NT2/D1 (cell line): Measurements from ENCODE around the gene TBC1D22A.

Experiments
- DNase-seq: peaks from one replicate; pipeline ENCODE4 v3.0.0-alpha.2; 2011; ENCODE audit warnings: low read depth, low spot score
- H3K27me3 ChIP-seq: 2 replicates; pipeline ENCODE4 v1.6.0; 2011; ENCODE audit warnings: mild to moderate bottlenecking; ENCODE audit not compliant: insufficient read length, insufficient read depth
- H3K36me3 ChIP-seq: 2 replicates; pipeline ENCODE4 v1.6.1; 2011; ENCODE audit warnings: mild to moderate bottlenecking, low read length, mixed read lengths; ENCODE audit not compliant: insufficient read depth, insufficient read length
- H3K4me1 ChIP-seq: 2 replicates; pipeline ENCODE4 v1.5.1; 2011; ENCODE audit not compliant: insufficient read depth, insufficient read length
- H3K4me3 ChIP-seq: 2 replicates; pipeline ENCODE4 v1.5.1; 2011; ENCODE audit warnings: low read depth; ENCODE audit not compliant: insufficient read length
- H3K9ac ChIP-seq: 2 replicates; pipeline ENCODE4 v1.6.0; 2011; ENCODE audit warnings: low read depth; ENCODE audit not compliant: insufficient read length
- H3K9me3 ChIP-seq: 2 replicates; pipeline ENCODE4 v1.5.1; 2011; ENCODE audit warnings: mild to moderate bottlenecking, low read length; ENCODE audit not compliant: insufficient read depth
- SUZ12 ChIP-seq: IDR thresholded peaks from 2 replicates; pipeline ENCODE4 v1.6.1; 2011; ENCODE audit not compliant: insufficient read length, insufficient read depth; ENCODE audit errors: extremely low read depth
- YY1 ChIP-seq: IDR thresholded peaks from 2 replicates; pipeline ENCODE4 v1.6.1; 2011; ENCODE audit not compliant: insufficient read length, insufficient read depth
- ZNF274 ChIP-seq: IDR thresholded peaks from 2 replicates; pipeline ENCODE4 v1.6.1; 2011; ENCODE audit warnings: mild to moderate bottlenecking, low read depth, low read length

TBC1D22A gene

GRCh38 chr22:46764140-46764680, 1.8 kb downstream of the TBC1D22A start:
- no peaks in the 10 kb centered on the region for H3K4me1 ChIP-seq
- no peak for DNase-seq
- TF ChIP-seq ZNF274, result no peak
- TF ChIP-seq YY1, result no peak
- TF ChIP-seq SUZ12, result no peak
- H3K4me3 ChIP-seq, result no peak overlapping the region
- no peaks in the 10 kb centered on the region for H3K27me3 ChIP-seq
- H3K9ac ChIP-seq, result no peak overlapping the region
- peaks cover 30% of the 10 kb centered on the region for H3K36me3 ChIP-seq
- H3K9me3 ChIP-seq, result no peaks in the 10 kb centered on the region

GRCh38 chr22:46764779-46765485, 2.5 kb downstream of the TBC1D22A start:
- peaks cover 4% of the 10 kb centered on the region for H3K4me1 ChIP-seq
- no peak overlapping the region for H3K9ac ChIP-seq
- no peaks in the 10 kb centered on the region for H3K27me3 ChIP-seq
- H3K36me3 ChIP-seq, result peaks cover 32% of the 10 kb centered on the region
- H3K9me3 ChIP-seq, result no peaks in the 10 kb centered on the region
- no peak for DNase-seq
- TF ChIP-seq SUZ12, result no peak
- no peak for TF ChIP-seq YY1
- no peak for TF ChIP-seq ZNF274
- H3K4me3 ChIP-seq, result no peak overlapping the region

GRCh38 chr22:46766611-46767010, 4.2 kb downstream of the TBC1D22A start:
- Histone ChIP-seq H3K4me1 (peaks cover 4% of the 10 kb centered on the region), H3K9ac (no peak overlapping the region), H3K4me3 (no peak overlapping the region), H3K27me3 (no peaks in the 10 kb centered on the region), H3K9me3 (no peaks in the 10 kb centered on the region), H3K36me3 (peaks cover 27% of the 10 kb centered on the region)
- DNase-seq, result no peak
- TF ChIP-seq SUZ12 (no peak), YY1 (no peak), ZNF274 (no peak)

GRCh38 chr22:46767249-46767985, 5.0 kb downstream of the TBC1D22A start:
- H3K9ac ChIP-seq, result no peak overlapping the region
- no peak for DNase-seq
- no peaks in the 10 kb centered on the region for H3K27me3 ChIP-seq
- H3K36me3 ChIP-seq, result peaks cover 27% of the 10 kb centered on the region
- TF ChIP-seq YY1, result no peak
- TF ChIP-seq ZNF274, result no peak
- no peaks in the 10 kb centered on the region for H3K9me3 ChIP-seq
- no peak overlapping the region for H3K4me3 ChIP-seq
- peaks cover 4% of the 10 kb centered on the region for H3K4me1 ChIP-seq

DNA sequence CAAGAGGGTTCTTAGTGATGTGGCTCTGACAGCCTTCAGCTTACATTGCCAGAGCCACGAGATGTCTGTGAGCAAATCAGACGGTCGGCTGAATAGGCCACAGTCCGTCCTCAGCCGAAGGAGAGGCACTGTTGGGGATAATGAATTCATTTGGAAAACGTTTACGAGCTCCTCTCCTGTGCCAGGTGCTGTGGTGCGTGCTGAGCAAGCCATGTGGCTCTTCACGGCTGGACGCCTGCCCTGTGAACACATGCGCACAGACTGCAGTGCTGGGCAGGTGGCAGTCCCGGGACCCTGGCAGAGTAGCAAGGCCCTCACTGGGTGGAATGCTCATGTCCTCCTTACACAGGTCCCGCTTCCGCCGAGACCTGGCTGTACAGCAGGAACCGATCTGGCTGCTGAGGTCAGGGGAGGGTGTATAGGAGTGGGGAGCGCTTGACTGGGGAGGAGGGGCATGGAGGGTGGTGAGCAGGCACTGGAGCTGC, 6.8 kb downstream of the TBC1D22A start:
- DNase-seq, result no peak
- H3K36me3 ChIP-seq, result peaks cover 28% of the 10 kb centered on the region
- peaks cover 10% of the 10 kb centered on the region for H3K4me1 ChIP-seq
- no peak overlapping the region for H3K9ac ChIP-seq
- no peak for TF ChIP-seq ZNF274
- no peak for TF ChIP-seq SUZ12
- no peak for TF ChIP-seq YY1
- H3K27me3 ChIP-seq, result no peaks in the 10 kb centered on the region
- no peaks in the 10 kb centered on the region for H3K9me3 ChIP-seq
- H3K4me3 ChIP-seq, result no peak overlapping the region

GRCh38 chr22:46769706-46770105, 7.3 kb downstream of the TBC1D22A start:
- TF ChIP-seq SUZ12 (no peak), ZNF274 (no peak), YY1 (no peak)
- no peak overlapping the region for H3K9ac ChIP-seq
- H3K4me3 ChIP-seq, result no peak overlapping the region
- no peaks in the 10 kb centered on the region for H3K27me3 ChIP-seq
- no peaks in the 10 kb centered on the region for H3K9me3 ChIP-seq
- peaks cover 14% of the 10 kb centered on the region for H3K4me1 ChIP-seq
- H3K36me3 ChIP-seq, result peaks cover 24% of the 10 kb centered on the region
- DNase-seq, result no peak

- TF ChIP-seq ZNF274 (no peak), SUZ12 (no peak), YY1 (no peak)
- Histone ChIP-seq H3K9me3 (no peaks in the 10 kb centered on the region), H3K27me3 (no peaks in the 10 kb centered on the region), H3K4me1 (peaks cover 19% of the 10 kb centered on the region), H3K36me3 (peaks cover 20% of the 10 kb centered on the region), H3K9ac (no peak overlapping the region), H3K4me3 (no peak overlapping the region)
- no peak for DNase-seq
These were observed 7.7 kb downstream of the TBC1D22A start for GRCh38 chr22:46770151-46770641.
